ENCODE data around the gene WDFY4.

The WDFY4 gene

DNA sequence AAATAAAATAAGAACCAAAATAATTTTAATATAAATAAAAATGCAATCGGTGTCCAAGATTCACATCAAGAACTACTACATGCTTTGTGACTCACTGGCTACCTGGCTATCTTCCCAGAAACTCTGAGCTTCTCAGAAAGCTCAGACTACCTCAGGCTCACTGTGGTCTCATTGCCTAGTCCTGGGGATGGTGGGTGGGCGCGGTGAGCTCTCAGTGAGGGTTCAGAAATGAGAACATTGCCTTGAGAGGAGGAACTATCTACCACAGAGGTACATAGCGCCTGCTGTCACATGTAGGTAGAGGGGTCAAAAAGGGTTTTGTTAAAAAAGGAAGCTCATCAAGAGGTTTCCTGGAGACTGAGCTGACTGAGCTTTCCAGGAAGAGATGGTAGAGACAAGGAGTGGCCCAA lies 108.0 kb downstream of the WDFY4 start:
- no peak for DNase-seq (ENCODE audit: low spot score)

DNA sequence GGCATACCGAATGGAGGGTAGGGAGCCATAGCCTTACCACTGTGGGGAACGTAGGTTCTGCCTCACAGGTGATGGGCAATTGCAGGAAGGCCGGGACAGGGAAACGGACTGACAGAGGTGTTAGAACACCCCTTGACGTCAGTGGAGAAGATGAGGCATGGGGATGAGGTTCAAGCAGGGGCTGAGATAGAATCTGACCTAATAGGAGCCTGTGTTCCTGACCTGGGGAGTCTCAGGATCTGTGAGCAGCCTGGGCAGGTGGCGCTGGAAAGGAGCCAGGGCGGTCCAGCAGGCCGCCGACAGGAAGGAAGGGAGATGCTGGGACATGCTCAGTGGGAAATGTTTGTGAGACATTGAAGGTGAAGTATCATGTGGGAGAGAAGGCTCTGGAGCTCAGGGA lies 109.4 kb downstream of the WDFY4 start:
- DNase-seq (ENCODE audit: low spot score) = no peak

DNA sequence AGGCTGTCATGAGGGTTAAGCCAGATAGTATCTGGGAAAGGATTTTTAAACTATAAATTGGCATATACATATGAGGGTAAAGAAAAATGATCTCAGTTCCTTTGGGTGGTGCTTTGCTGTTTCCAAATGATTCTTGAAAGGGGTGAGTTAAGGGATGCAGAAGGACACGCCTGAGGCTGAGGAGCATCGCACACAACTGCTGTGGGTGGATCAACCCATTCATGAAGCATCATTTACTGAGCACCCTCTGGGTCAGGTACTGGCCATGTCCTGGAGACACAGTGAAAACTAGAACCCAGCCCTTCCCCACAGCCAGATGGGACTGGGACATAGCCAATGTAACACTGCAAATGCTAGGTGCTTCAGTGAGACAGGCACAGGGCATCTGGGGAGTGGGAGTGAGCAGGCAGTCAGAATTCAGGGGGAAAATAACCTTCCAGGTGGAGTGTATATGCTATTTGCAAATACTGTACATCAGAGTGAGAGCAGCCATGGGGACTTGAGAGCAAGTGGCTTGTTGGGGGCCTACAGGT lies 112.1 kb downstream of the WDFY4 start:
- DNase-seq (ENCODE audit: low spot score) = no peak

DNA sequence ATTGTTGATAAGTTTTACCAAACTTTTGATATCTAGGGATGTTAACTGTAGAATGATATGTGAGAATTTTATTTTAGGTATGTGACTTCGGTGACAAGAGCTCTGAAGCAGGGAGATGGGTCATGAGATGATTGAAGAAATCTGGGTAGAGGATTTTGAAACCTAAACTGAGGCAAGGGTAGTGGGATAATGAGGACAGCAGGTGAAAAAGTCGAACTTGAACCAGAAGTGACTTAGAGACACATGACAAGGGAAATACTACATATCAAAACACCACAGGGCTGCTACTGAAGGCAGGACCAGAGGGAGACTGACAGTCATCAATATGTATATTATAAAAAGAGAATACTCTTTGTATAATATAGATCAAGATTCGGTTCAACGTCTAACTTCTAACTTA lies 113.2 kb downstream of the WDFY4 start:
- DNase-seq (ENCODE audit: low spot score) = no peak

DNA sequence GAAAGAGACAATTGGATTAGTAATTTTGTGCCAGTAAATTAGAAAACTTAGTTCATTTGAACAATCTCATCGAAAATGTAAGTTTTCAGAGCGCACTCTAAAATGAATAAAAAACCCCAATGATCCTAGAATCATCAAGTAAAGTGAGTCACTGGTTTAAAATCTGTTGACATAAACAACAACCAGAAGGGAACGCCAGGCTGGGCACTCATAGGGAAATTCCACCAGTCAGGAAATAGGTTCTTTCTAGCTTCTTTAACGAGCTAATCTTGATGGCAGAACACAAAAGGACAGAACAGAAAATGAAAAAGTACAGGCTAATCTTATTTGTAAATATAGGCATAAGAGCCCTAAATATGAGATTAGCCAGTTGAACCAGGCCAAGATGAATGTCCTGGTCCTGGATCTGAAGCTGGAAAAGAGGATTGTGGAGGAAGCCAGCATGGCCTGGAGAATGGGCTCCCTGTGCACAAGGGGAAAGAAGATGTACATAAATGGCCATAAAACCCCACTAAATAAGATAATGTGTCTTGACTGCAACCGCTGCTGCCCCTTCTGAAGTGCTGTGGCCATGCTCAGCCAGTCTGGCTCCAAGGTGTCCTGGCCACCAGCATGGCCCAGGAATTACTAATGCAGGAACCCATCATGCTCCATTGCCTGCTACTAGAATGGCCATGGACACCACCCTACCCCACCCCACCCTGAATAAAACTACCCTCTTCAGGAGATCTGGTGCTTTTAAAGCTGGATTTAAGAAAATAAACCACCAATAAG lies 114.0 kb downstream of the WDFY4 start:
- no peak for DNase-seq (ENCODE audit: low spot score)

DNA sequence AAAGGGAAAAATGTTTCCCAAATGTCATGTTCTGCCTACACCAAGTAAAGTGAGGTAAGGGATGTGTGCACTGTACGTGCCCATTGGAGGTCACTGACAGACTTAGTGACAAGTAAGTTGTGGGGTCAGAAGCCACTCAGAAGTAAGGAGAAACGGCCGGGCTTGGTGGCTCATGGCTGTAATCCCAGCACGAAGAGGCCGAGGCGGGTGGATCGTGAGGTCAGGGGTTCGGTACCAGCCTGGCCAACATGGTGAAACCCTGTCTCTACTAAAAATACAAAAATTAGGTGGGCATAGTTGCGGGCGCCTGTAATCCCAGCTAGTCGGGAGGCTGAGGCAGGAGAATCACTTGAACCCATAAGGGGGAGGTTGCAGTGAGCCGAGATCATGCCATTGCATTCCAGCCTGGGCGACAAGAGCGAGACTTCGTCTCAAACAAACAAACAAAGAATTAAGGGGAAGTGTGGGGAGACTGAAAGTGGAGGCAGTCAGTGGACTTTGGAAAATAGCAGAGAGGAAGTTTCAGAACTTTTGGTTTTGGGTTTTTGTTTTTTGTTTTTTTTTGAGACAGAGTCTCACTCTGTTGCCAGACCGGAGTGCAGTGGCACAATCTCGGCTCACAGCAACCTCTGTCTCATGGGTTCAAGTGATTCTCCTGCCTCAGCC lies 114.8 kb downstream of the WDFY4 start:
- no peak for DNase-seq (ENCODE audit: low spot score)

DNA sequence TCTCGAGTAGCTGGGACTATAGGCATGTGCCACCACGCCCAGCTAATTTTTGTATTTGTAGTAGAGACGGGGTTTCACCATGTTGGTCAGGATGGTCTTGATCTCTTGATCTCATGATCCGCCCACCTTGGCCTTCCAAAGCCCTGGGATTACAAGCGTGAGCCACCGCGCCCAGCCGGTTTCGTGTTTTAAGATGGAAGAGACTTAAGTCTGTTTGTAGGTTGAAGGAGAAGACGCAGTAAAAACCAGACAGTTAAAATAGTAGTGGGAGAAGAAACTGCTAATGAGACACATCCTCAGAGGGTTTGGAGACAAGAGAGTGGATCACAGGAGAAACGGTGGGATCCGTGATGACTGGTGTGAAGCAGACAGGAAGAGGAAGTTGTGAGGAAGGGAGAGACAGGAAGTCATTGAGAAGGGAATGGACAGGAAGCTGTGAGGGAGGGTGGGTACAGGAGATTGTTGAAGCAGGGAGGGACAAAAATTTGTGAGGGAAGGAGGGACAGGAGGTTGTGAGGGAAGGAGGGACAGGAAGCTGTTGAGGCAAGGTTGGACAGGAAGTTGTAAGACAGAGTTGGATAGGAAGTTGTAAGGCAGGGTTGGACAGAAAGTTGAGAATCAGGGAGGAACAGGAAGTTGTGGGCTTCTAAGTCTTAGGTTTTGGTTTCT lies 115.5 kb downstream of the WDFY4 start:
- no peak for DNase-seq (ENCODE audit: low spot score)

DNA sequence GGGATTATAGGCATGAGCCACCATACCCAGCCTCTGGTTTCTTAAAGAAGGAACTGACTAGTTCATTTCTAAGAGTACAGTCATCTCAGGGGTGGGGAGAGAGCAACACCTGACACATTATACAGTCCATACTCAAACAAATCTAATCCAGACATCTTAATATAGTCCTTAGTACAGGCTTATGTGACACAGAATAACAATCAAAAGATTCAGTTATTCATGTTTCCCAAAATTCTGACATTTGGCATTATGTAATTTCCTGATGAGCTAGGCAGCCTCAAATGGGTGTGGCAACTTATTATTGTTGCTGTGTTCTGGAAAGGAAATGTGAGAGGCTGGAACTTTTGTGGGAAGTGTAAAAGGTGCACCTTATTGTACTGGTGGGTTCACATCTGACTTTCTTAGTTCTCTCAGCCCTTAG lies 116.3 kb downstream of the WDFY4 start:
- DNase-seq (ENCODE audit: low spot score) = no peak

DNA sequence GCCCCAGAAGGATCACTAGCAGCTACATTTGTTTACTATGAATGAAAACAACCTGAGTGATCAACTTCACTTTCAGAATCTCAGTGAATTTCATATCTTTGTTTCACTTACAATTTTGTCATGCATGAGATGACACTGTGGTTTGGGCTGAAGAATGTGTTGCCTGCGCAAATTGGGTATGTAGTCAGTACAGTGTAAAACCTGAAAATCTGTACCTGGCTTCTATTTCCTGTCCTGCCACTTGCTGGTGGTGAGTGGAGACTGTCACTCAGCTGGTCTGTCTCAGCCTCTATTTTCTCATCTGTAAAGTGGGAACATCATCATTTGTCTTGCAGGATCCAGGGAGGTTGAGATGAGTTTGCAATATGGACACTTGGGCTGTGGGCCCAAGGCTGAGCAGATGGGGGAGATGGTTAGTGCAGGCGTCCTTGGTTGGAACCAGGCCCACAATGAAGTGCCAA lies 118.0 kb downstream of the WDFY4 start:
- DNase-seq (ENCODE audit: low spot score) = no peak

DNA sequence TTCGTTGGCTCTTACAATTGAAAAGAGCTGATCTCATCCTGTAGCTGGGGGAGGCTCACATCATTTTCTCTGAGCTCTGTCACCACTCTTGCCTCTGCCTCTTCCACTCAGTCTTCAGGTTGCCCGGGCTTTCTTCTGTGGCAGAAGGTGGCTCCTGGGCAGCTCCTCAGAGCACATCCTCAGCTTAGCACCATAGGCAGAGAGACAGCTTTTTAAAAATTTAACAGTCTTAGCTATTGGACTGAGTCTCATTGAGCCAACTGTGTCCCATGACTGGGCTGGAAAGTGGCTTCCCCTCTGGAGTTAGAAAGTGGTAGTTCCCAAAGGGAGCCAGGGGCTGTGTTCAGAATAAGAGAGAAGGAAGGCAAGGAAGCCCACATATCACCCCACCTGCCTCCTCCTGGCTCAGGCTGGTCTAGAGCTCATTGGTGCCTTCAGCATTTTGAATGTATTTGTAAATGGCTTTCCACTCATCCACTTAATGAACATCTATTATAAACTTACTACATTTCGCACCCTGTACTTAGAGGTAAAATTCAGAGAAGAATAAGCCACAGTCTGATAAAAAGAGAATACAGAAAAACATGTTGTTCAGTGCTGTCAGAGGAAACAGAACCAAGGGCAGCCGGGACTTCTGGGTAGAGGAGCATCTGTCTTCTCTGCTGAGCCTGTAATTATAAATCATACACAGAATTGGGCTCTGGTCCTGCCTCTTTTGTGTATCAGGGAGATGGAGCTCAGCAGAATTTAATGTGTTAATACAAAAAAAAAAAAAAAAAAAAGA lies 119.3 kb downstream of the WDFY4 start:
- no peak for DNase-seq (ENCODE audit: low spot score)

DNA sequence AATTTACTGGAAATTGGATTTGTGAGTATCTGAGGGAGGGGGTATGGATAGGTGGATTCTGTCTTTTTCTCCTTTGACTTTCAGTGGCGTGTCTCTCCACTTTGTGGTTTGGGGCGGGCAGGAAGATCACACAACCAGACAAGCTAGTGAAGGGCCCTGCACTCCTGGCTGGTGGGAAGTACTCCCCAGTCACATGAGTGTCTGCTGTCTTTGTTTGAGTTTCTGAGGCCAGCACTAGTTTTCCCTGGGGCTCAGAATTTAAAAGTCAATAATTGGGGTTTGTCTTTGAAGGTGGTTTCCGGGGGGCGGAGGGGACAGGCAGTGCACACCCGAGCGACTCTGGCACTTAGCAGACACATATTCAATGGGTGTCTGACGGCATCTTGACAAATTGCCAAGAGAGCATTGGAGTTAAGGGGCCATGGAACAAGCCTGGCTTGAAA lies 120.1 kb downstream of the WDFY4 start:
- no peak for DNase-seq (ENCODE audit: low spot score)

DNA sequence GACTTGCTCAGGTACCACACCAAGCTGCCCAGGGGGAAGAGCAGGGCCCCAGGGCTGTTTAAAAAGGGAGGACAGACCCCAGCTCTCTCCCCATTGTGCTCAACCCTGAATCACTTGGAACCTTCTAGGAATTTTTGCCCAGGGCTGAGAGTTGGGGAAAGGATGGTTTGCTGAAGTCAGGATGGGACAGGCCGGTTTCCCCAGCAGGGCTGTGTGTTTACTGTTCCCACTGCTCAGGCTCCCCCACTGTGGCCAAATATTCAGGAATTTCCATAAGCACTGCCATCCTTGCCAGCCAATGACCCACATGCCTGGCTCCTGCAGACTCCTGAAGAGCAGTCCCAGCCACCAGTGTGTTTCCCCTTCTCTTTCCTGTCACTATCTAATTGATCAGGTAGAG lies 120.7 kb downstream of the WDFY4 start:
- DNase-seq (ENCODE audit: low spot score) = no peak

DNA sequence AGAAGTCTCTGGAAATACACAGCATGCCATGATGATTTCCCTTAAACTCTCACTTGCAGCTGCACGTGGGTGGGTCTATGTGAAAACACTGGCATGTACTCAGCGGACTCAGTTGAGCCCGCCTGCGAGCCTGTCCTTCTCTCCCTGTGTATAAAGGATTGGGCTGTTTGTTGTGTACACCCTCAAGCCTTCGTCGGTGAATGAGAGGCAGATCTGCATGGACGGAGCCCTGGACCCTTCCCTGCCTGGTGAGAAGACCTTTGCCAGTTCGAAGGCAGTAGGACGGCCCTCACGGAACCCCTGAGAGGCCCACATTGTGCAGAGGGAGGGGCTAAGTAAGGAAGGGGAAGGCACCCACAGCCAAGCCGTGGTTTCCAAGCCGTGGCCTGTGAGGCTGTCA lies 121.2 kb downstream of the WDFY4 start:
- DNase-seq (ENCODE audit: low spot score) = no peak

DNA sequence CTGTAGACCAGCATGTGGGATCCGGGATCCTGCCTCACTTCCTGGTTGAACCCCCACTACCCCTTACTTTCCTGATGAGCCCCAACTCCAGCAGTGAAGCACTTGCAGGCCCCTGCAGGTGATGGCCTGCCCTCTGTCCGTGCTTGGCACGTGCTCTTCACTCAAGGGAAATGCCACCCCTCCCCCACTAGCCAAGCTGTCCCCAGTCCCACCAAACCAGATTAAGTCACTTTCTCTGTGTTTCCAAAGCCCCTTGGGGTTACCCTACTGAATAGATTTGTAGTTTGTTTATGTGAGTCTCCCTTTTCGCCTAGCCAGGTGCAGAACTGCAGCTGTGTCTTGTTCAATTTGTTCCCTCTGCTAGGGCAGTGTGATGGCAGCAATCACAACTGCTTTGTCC lies 121.7 kb downstream of the WDFY4 start:
- no peak for DNase-seq (ENCODE audit: low spot score)

DNA sequence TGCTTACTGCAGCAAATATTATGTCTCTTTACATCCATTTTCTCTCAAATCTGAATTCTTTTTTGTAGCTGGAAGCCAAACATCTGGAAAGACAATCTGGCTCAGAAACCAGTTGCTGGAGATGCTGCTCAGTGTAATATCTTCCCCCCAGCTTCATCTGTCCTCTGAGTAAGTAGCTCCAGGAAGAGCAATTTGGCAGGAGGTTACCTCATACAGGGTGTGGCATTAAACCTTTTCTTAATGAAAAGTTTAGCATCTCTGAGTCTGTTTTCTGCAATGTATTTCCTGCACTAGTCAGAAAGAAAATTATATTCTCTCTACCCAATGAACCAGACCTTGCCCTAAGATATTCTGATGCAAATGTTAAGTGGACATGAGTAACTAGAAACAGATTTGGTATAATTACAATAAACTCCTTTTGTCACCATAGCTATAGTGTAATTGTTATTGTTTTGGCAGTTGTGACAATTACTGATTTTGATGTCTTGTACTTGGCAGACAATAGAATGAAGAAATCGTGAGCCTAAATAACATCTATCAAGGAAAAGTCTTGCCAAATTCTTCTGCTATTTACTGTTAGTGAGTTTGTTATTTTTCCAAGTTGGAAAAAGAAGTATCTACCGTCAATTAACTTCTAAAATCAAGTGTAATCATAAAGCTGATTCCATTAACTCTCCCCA lies 123.3 kb downstream of the WDFY4 start:
- no peak for DNase-seq (ENCODE audit: low spot score)

DNA sequence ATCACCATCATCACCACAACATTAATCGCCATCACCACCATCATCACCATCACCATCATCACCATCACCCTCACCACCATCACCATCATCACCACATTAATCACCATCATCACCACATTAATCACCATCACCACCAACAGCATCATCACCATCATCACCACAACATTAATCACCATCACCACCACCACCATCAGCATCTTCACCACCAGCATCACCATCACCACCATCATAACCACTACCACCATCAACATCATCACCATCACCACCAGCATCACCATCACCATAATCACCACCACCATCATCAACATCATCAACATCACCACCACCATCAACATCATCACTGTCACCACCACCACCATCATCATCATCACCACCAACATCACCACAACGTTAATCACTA lies 124.6 kb downstream of the WDFY4 start:
- DNase-seq (ENCODE audit: low spot score) = no peak

DNA sequence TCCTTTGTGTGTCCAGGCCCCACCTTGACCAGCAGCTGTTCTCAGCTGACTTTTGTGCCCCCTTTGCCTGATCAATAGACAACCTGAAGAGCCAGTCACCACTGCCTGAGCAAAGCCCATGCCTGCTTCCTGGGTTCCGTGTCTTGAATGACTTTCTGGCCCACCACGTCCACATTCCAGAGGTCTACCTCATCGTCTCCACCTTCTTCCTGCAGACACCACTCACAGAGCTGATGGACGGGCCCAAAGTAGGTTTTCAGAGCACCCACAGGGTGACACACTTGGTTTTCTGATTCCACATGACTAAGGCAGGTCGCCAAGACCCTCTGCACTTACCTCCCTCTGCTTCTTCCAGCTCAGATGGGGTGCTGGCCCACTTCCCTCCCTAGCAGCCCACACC lies 126.8 kb downstream of the WDFY4 start:
- DNase-seq (ENCODE audit: low spot score) = no peak

DNA sequence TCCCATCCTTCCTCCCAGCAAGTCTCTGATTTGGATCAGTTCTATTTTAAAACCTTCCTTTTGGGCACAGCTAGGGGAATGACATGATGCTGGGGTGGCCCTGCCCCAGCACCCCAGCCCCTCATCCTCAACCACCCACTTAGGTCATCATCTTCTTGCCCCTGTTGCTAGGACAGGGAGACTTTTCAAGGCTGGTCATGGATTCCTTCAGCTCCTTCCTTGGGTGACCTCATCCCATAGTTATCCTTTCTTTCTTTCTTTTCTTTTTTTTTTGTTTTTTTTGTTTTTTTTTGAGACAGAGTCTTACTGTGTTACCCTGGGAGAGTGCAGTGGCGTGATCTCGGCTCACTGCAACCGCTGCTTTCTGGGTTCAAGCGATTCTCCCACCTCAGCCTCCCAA lies 127.2 kb downstream of the WDFY4 start:
- DNase-seq (ENCODE audit: low spot score) = no peak

DNA sequence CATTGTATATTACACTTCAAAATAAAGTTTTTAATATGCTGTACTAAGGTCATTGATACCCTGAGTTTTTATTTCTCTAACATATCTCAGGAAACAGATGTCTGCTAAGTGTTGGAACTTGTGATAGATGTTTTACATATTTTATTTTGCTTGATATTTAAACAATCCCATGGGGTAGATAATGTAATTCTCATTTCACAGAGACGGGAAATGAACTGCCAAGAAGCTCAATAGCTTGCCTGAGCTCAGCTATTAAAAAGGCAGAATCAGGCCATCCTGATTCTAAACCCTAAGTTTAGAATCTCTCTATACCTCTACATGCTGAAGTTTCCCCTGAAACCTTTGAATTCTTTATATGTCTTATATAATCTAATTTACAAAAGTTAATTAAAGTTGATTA lies 128.6 kb downstream of the WDFY4 start:
- no peak for DNase-seq (ENCODE audit: low spot score)

DNA sequence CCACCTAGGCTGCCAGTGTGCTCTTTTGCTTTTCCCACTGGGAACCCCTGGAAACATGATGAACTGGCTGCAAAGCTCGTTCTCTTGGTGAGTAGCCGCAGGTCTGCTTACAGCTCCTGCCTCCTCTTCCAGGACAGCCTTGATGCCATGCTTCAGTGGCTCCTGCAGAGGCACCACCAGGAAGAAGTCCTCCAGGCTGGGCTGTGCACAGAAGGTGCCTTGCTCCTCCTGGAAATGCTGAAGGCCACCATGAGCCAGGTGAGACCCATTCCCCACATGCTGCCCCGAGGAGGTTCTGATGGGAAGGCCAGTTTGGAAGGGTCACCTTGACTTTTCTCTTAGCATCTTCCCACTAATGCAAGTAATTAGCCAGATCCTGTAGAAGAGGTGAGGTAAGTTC lies 129.2 kb downstream of the WDFY4 start:
- no peak for DNase-seq (ENCODE audit: low spot score)

DNA sequence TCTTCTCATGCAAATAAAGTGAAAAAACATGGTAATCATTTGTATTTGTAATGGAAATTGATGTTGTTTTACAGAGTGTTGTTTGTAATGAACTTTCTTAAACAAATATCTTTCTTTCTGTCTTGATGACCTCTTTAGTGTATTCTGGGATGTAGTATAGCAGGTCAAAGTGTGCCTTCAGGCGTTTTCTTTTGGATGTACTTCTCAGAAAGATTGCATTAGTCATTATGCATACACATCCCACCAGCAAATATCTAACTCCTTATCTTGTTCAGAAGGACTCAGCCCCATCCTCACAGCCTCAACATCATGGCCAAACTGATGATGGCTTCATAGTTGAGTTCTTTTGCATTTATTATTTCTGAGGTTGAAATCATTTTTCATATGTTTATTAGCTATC lies 130.3 kb downstream of the WDFY4 start:
- no peak for DNase-seq (ENCODE audit: low spot score)

DNA sequence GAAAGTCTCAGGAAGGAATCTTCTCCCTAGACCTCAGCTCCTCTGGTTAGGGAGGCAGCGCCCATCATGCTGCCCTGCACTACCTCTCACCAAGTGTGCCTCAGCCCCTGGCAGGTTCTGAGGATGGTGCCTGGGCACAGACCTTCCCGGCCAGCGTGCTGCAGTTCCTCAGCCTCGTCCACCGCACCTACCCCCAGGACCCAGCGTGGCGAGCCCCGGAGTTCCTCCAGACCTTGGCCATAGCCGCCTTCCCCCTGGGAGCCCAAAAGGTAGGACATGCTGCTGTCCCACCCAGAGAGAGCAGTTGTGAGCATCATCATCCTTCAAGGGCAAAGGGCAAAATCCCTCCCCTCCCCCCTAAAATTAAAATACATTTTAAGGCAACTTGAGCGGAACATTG lies 132.5 kb downstream of the WDFY4 start:
- DNase-seq (ENCODE audit: low spot score) = no peak

All from D341Med (cell line).